ENCODE measurements around the gene BATF2.

The BATF2 gene

DNA sequence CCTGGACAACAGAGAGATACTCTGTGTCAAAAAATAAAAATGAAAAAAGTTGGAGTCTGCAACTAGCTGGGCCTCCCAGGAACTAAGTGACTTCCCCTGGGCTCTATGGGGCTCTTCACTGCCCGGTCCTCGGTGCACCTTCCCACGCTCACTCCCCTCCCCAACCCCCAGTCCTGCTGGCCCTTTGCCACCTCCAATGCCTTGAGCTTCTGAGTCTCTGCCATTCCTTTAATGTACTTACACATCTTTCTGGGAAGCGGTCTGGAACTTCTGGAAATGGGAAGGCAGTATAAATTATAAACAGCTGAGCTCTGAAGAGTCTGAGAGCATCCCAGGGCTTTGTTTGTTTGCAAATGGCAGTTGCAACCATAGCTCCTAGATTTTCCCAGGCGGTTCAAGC, 5.9 kb upstream of the BATF2 start:
- TF ChIP-seq EZH2 (optimal IDR thresholded peaks at IDR 0.05; ENCODE audit: low read depth, low read length): no peak
- TF ChIP-seq EZH2phosphoT487 (IDR thresholded peaks at IDR 0.05; ENCODE audit: low read length): no peak
- TF ChIP-seq, protein P1, sequence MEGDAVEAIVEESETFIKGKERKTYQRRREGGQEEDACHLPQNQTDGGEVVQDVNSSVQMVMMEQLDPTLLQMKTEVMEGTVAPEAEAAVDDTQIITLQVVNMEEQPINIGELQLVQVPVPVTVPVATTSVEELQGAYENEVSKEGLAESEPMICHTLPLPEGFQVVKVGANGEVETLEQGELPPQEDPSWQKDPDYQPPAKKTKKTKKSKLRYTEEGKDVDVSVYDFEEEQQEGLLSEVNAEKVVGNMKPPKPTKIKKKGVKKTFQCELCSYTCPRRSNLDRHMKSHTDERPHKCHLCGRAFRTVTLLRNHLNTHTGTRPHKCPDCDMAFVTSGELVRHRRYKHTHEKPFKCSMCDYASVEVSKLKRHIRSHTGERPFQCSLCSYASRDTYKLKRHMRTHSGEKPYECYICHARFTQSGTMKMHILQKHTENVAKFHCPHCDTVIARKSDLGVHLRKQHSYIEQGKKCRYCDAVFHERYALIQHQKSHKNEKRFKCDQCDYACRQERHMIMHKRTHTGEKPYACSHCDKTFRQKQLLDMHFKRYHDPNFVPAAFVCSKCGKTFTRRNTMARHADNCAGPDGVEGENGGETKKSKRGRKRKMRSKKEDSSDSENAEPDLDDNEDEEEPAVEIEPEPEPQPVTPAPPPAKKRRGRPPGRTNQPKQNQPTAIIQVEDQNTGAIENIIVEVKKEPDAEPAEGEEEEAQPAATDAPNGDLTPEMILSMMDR (IDR thresholded peaks at IDR 0.05; ENCODE audit: low read length): no peak
- no peak overlapping the region for H2AFZ ChIP-seq (ENCODE audit: low read length)

DNA sequence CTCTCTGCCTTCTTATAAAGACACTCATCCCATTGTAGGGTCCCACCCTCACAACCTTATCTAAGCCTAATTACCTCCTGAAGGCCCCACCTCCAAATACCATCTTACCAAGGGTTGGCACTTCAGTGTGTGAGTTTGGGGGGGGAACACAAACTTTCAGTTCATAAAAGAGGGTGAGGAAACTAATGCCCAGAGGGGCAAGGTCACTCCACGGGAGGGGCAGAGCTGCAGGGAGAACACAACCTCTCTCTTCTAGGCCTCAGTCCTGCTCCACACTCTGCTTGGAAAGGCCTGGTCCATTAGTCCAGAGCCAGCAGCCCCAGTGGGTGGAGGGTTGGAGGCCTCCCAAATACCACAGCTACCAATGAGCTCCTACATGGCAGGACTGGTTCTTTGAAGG, 2.7 kb upstream of the BATF2 start:
- Histone ChIP-seq H3K4me2 (ENCODE audit: low read depth, low read length) (no peak overlapping the region), H3K27ac (ENCODE audit: low read length) (no peak overlapping the region)
- TF ChIP-seq EZH2phosphoT487 (IDR thresholded peaks at IDR 0.05; ENCODE audit: low read length) (no peak), EZH2 (optimal IDR thresholded peaks at IDR 0.05; ENCODE audit: low read depth, low read length) (no peak)
- TF ChIP-seq, protein P1 (IDR thresholded peaks at IDR 0.05; ENCODE audit: low read length): no peak

More for the DNA sequence above, 5.9 kb upstream of the BATF2 start:
- no peaks in the 10 kb centered on the region for H3K9me3 ChIP-seq (replicated peaks; ENCODE audit: insufficient read depth, low read length)
- DNase-seq: no peak
- H3K36me3 ChIP-seq (replicated peaks; ENCODE audit: insufficient read depth, low read length): no peaks in the 10 kb centered on the region
- no peak overlapping the region for H3K4me3 ChIP-seq (ENCODE audit: low read length)
- H3K27ac ChIP-seq (ENCODE audit: low read length): no peak overlapping the region
- no peaks in the 10 kb centered on the region for H3K79me2 ChIP-seq (ENCODE audit: low read length)
- no peaks in the 10 kb centered on the region for H3K9me2 ChIP-seq (replicated peaks; ENCODE audit: insufficient read depth, low read length)
- H4K20me1 ChIP-seq (ENCODE audit: insufficient read depth, low read length): no peaks in the 10 kb centered on the region
- no peaks in the 10 kb centered on the region for H3K27me3 ChIP-seq (replicated peaks; ENCODE audit: insufficient read depth, low read length)
- H3F3A ChIP-seq (ENCODE audit: insufficient read depth, low read length): no peaks in the 10 kb centered on the region
- H3K4me1 ChIP-seq (ENCODE audit: low read length): no peaks in the 10 kb centered on the region
- no peak overlapping the region for H3K9ac ChIP-seq (ENCODE audit: low read length)
- no peak overlapping the region for H3K4me2 ChIP-seq (ENCODE audit: low read depth, low read length)

DNA sequence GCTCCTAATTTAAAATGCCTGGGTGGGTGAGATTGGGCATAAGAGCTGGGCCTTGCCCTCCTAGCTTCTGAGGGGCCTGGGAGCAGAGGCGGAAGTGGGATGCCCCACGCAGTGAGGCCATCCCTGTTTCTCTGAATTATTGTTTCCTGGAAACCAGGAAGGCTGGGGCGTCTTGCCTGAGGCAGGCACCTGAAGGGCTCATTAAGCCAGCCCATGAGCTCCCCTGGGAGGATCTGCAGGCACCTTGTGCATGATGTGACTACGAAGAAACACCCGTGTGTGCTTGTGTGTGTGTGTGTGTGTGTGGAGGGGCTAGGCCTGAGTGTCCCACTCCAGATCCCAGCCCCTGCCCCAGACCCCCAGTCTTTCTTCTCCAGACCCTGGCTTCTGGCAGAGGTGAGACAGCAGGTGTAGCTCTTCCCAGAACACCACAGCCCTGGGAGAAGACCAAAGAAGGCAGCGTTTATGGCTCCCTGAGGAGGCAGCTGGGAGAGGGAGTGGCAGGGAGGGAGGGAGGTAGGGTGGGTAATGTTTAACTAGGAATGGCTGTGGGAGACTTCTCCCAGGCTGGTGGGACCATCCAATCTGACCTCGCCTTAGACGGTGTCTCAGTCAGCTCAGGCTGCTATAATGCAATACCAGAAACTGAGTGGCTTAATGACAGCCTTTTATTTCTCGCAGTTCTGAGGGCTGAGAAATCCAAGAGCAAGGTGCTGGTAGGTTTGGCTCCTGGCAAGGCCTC, 2.1 kb upstream of the BATF2 start:
- peaks cover 8% of the 10 kb centered on the region for H3K4me1 ChIP-seq (ENCODE audit: low read length)
- H3K27me3 ChIP-seq (replicated peaks; ENCODE audit: insufficient read depth, low read length): no peaks in the 10 kb centered on the region
- no peak overlapping the region for H3K27ac ChIP-seq (ENCODE audit: low read length)
- no peaks in the 10 kb centered on the region for H3K9me3 ChIP-seq (replicated peaks; ENCODE audit: insufficient read depth, low read length)
- H4K20me1 ChIP-seq (ENCODE audit: insufficient read depth, low read length): no peaks in the 10 kb centered on the region
- H3K79me2 ChIP-seq (ENCODE audit: low read length): no peaks in the 10 kb centered on the region
- H2AFZ ChIP-seq (ENCODE audit: low read length): no peak overlapping the region
- no peaks in the 10 kb centered on the region for H3K9me2 ChIP-seq (replicated peaks; ENCODE audit: insufficient read depth, low read length)
- H3K4me3 ChIP-seq (ENCODE audit: low read length): no peak overlapping the region
- DNase-seq: no peak
- H3K4me2 ChIP-seq (ENCODE audit: low read depth, low read length): no peak overlapping the region
- H3F3A ChIP-seq (ENCODE audit: insufficient read depth, low read length): no peaks in the 10 kb centered on the region
- TF ChIP-seq EZH2 (optimal IDR thresholded peaks at IDR 0.05; ENCODE audit: low read depth, low read length) (no peak), EZH2phosphoT487 (IDR thresholded peaks at IDR 0.05; ENCODE audit: low read length) (no peak)
- TF ChIP-seq, protein P1 (IDR thresholded peaks at IDR 0.05; ENCODE audit: low read length): no peak
- H3K9ac ChIP-seq (ENCODE audit: low read length): no peak overlapping the region
- H3K36me3 ChIP-seq (replicated peaks; ENCODE audit: insufficient read depth, low read length): no peaks in the 10 kb centered on the region

More for the DNA sequence above, 2.7 kb upstream of the BATF2 start:
- Histone ChIP-seq H3K4me3 (ENCODE audit: low read length) (no peak overlapping the region), H3F3A (ENCODE audit: insufficient read depth, low read length) (no peaks in the 10 kb centered on the region), H2AFZ (ENCODE audit: low read length) (no peak overlapping the region), H3K36me3 (replicated peaks; ENCODE audit: insufficient read depth, low read length) (no peaks in the 10 kb centered on the region), H3K9me3 (replicated peaks; ENCODE audit: insufficient read depth, low read length) (no peaks in the 10 kb centered on the region), H3K9me2 (replicated peaks; ENCODE audit: insufficient read depth, low read length) (no peaks in the 10 kb centered on the region), H3K9ac (ENCODE audit: low read length) (no peak overlapping the region), H3K4me1 (ENCODE audit: low read length) (peaks cover 8% of the 10 kb centered on the region), H3K27me3 (replicated peaks; ENCODE audit: insufficient read depth, low read length) (no peaks in the 10 kb centered on the region), H4K20me1 (ENCODE audit: insufficient read depth, low read length) (no peaks in the 10 kb centered on the region), H3K79me2 (ENCODE audit: low read length) (no peaks in the 10 kb centered on the region)
- DNase-seq: no peak

Data from MM.1S (cell line).